ENCODE measurements around the gene SLC22A2.

GRCh38 chr6:160174681-160175080 lies 83.9 kb downstream of the SLC22A2 start:
- TF ChIP-seq CTCF (IDR thresholded peaks at IDR 0.05; ENCODE audit: extremely low read depth in 1 of 2, insufficient read depth in 1 of 2, low read depth in 1 of 2, low read length in 2 of 2) (no peak), POLR2A (IDR thresholded peaks at IDR 0.05; ENCODE audit: low read depth, low read length) (no peak), EZH2 (IDR thresholded peaks at IDR 0.05; ENCODE audit: borderline replicate concordance, low read depth, low read length, severe bottlenecking) (no peak), MAX (IDR thresholded peaks at IDR 0.05; ENCODE audit: insufficient read depth, insufficient read length) (no peak), FOS (IDR thresholded peaks at IDR 0.05; ENCODE audit: borderline replicate concordance, insufficient read depth, low read length) (no peak), JUN (IDR thresholded peaks at IDR 0.05; ENCODE audit: borderline replicate concordance, insufficient read depth, insufficient read length, low read depth) (no peak), POLR2AphosphoS5 (IDR thresholded peaks at IDR 0.05; ENCODE audit: insufficient read depth, low read depth, low read length) (no peak), MYC (IDR thresholded peaks at IDR 0.05; ENCODE audit: low read depth, low read length) (no peak)

All from endothelial cell of umbilical vein (primary cell).